Neural cell (in vitro differentiated cells): ENCODE data around the gene GRM5. TPM values are rescaled to one million over a fixed set of nuclear protein-coding genes. Genes with fewer than 3 reads are reported as not detected.

Source experiments
- H2AFZ ChIP-seq: fragments of 200-600, 300-800 bp; sonication (generic), shearing (Covaris generic); 2 replicates; pipeline ENCODE4 v1.6.0; 2014; ENCODE audit warnings: low read depth, mild to moderate bottlenecking, antibody characterized with exemption, low read length, moderate library complexity
- H3F3A ChIP-seq: fragments of 200-600 bp; shearing (Covaris generic); 2 replicates; pipeline ENCODE4 v1.6.1; 2016; ENCODE audit warnings: mild to moderate bottlenecking, moderate library complexity, mixed read lengths, antibody characterized with exemption, low read length; ENCODE audit not compliant: insufficient read depth, poor library complexity, severe bottlenecking
- H3K27ac ChIP-seq: fragments of 200-600, 300-800 bp; sonication (generic), shearing (Covaris generic); 2 replicates; pipeline ENCODE4 v1.5.1; 2014; ENCODE audit warnings: mild to moderate bottlenecking, low read length, moderate library complexity
- H3K27me3 ChIP-seq: fragments of 300-800, 200-600 bp; sonication (generic), shearing (Covaris generic); 2 replicates; pipeline ENCODE4 v1.6.0; 2014; ENCODE audit warnings: mild to moderate bottlenecking, low read depth, low read length, moderate library complexity; ENCODE audit not compliant: insufficient read depth
- H3K36me3 ChIP-seq: fragments of 300-800, 200-600 bp; sonication (generic), shearing (Covaris generic); 2 replicates; pipeline ENCODE4 v1.5.1; 2014; ENCODE audit warnings: mild to moderate bottlenecking, antibody characterized with exemption, low read length, moderate library complexity; ENCODE audit not compliant: insufficient read depth
- H3K4me2 ChIP-seq: fragments of 300-800, 200-600 bp; sonication (generic), shearing (Covaris generic); 2 replicates; pipeline ENCODE4 v1.6.0; 2014; ENCODE audit warnings: mild to moderate bottlenecking, low read length
- H3K4me3 ChIP-seq: fragments of 300-800, 200-600 bp; sonication (generic), shearing (Covaris generic); 2 replicates; pipeline ENCODE4 v1.5.1; 2014; ENCODE audit warnings: mild to moderate bottlenecking, low read length, moderate library complexity
- H3K79me2 ChIP-seq: fragments of 200-600 bp; shearing (Covaris generic); replicated peaks from 2 replicates; pipeline ENCODE4 v1.6.0; 2014; ENCODE audit warnings: mild to moderate bottlenecking, low read length, moderate library complexity; ENCODE audit not compliant: insufficient read depth
- H3K9ac ChIP-seq: fragments of 300-800, 200-600 bp; sonication (generic), shearing (Covaris generic); 2 replicates; pipeline ENCODE4 v1.6.1; 2016; ENCODE audit warnings: mild to moderate bottlenecking, low read length, mixed read lengths
- H3K9me2 ChIP-seq: fragments of 200-600 bp; shearing (Covaris generic); 2 replicates; pipeline ENCODE4 v1.6.1; 2016; ENCODE audit warnings: mild to moderate bottlenecking, low read length, mixed read lengths; ENCODE audit not compliant: insufficient read depth
- H3K9me3 ChIP-seq: fragments of 200-600, 300-800 bp; sonication (generic), shearing (Covaris generic); 2 replicates; pipeline ENCODE4 v1.6.1; 2016; ENCODE audit warnings: mild to moderate bottlenecking, mixed run types, low read length, moderate library complexity, mixed read lengths
- H4K20me1 ChIP-seq: fragments of 200-600 bp; shearing (Covaris generic); 2 replicates; pipeline ENCODE4 v1.6.1; 2016; ENCODE audit warnings: mild to moderate bottlenecking, mixed run types; ENCODE audit not compliant: insufficient read depth
- EP300 ChIP-seq: fragments of 450-650 bp; conservative IDR thresholded peaks from 2 replicates; pipeline ENCODE4 v1.6.1; 2014; ENCODE audit warnings: antibody characterized with exemption, mild to moderate bottlenecking, moderate library complexity; ENCODE audit not compliant: poor library complexity, severe bottlenecking
- EZH2 ChIP-seq: fragments of 200-600, 300-800 bp; shearing (Covaris generic), sonication (generic); IDR thresholded peaks from 2 replicates; pipeline ENCODE4 v1.6.1; 2014; ENCODE audit warnings: antibody characterized with exemption, low read length, borderline replicate concordance, mild to moderate bottlenecking; ENCODE audit not compliant: insufficient read depth, poor library complexity, severe bottlenecking
- MXI1 ChIP-seq: fragments of 450-650 bp; conservative IDR thresholded peaks from 2 replicates; pipeline ENCODE4 v1.6.1; 2014; ENCODE audit warnings: antibody characterized with exemption, mild to moderate bottlenecking; ENCODE audit not compliant: poor library complexity, severe bottlenecking
- POLR2AphosphoS5 ChIP-seq: IDR thresholded peaks from 2 replicates; pipeline ENCODE4 v1.6.1; 2012
- RAD21 ChIP-seq: fragments of 450-650 bp; conservative IDR thresholded peaks from 2 replicates; pipeline ENCODE4 v1.6.1; 2014; ENCODE audit warnings: antibody characterized with exemption, mild to moderate bottlenecking, moderate library complexity
- SMC3 ChIP-seq: fragments of 450-650 bp; conservative IDR thresholded peaks from 2 replicates; pipeline ENCODE4 v1.6.1; 2014; ENCODE audit warnings: antibody characterized with exemption, mild to moderate bottlenecking, moderate library complexity; ENCODE audit not compliant: poor library complexity
- TAF1 ChIP-seq: IDR thresholded peaks from 2 replicates; pipeline ENCODE4 v1.6.1; 2012; ENCODE audit warnings: low read depth
- polyA plus RNA-seq: library from polyadenylated mRNA; depleted of rRNA; stranded (reverse); fragments of >200 nt; gene quantifications from 2 replicates; pipeline ENCODE4 v1.2.3, GENCODE V29; 2014
- TF ChIP-seq, protein P1 (sequence below): IDR thresholded peaks from 2 replicates; pipeline ENCODE4 v1.6.1; 2012; ENCODE audit warnings: borderline replicate concordance
- TF ChIP-seq, protein P2 (sequence below): fragments of 450-650 bp; IDR thresholded peaks from 2 replicates; pipeline ENCODE4 v1.5.1; 2014; ENCODE audit warnings: antibody characterized with exemption, mild to moderate bottlenecking, moderate library complexity; ENCODE audit not compliant: poor library complexity, severe bottlenecking

The GRM5 gene
- polyA plus RNA-seq, 1 donor from 2014 or later, result 11.8 TPM

DNA sequence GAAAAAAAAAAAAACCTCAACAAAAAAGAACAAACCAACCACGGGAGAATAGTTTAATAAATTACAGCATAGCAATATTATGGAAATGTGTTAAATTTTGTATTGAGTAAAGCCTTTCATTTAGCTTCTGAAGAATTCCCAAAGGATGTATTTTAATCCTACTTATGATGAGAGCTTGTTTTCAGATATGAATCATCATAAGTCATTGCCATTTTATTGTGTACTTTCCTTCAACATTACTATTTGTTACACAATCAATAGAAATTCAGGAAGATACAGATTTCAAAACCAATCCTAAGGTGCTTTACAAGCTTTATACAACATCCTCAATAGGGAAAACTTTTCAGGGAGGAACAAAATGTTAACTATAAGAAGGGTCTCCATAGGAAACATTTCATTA lies 527.7 kb downstream of the GRM5 start:
- H3K27me3 ChIP-seq, result no peaks in the 10 kb centered on the region
- no peak overlapping the region for H3K4me2 ChIP-seq
- no peak overlapping the region for H3K4me3 ChIP-seq
- no peaks in the 10 kb centered on the region for H3K36me3 ChIP-seq
- TF ChIP-seq POLR2AphosphoS5 (no peak), EZH2 (no peak), TAF1 (no peak), SMC3 (no peak), MXI1 (no peak), EP300 (no peak), RAD21 (no peak)
- TF ChIP-seq, protein P1, sequence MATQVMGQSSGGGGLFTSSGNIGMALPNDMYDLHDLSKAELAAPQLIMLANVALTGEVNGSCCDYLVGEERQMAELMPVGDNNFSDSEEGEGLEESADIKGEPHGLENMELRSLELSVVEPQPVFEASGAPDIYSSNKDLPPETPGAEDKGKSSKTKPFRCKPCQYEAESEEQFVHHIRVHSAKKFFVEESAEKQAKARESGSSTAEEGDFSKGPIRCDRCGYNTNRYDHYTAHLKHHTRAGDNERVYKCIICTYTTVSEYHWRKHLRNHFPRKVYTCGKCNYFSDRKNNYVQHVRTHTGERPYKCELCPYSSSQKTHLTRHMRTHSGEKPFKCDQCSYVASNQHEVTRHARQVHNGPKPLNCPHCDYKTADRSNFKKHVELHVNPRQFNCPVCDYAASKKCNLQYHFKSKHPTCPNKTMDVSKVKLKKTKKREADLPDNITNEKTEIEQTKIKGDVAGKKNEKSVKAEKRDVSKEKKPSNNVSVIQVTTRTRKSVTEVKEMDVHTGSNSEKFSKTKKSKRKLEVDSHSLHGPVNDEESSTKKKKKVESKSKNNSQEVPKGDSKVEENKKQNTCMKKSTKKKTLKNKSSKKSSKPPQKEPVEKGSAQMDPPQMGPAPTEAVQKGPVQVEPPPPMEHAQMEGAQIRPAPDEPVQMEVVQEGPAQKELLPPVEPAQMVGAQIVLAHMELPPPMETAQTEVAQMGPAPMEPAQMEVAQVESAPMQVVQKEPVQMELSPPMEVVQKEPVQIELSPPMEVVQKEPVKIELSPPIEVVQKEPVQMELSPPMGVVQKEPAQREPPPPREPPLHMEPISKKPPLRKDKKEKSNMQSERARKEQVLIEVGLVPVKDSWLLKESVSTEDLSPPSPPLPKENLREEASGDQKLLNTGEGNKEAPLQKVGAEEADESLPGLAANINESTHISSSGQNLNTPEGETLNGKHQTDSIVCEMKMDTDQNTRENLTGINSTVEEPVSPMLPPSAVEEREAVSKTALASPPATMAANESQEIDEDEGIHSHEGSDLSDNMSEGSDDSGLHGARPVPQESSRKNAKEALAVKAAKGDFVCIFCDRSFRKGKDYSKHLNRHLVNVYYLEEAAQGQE, result no peak
- TF ChIP-seq, protein P2, sequence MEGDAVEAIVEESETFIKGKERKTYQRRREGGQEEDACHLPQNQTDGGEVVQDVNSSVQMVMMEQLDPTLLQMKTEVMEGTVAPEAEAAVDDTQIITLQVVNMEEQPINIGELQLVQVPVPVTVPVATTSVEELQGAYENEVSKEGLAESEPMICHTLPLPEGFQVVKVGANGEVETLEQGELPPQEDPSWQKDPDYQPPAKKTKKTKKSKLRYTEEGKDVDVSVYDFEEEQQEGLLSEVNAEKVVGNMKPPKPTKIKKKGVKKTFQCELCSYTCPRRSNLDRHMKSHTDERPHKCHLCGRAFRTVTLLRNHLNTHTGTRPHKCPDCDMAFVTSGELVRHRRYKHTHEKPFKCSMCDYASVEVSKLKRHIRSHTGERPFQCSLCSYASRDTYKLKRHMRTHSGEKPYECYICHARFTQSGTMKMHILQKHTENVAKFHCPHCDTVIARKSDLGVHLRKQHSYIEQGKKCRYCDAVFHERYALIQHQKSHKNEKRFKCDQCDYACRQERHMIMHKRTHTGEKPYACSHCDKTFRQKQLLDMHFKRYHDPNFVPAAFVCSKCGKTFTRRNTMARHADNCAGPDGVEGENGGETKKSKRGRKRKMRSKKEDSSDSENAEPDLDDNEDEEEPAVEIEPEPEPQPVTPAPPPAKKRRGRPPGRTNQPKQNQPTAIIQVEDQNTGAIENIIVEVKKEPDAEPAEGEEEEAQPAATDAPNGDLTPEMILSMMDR, result no peak
- H3K9ac ChIP-seq, result no peak overlapping the region
- no peaks in the 10 kb centered on the region for H3K79me2 ChIP-seq
- no peaks in the 10 kb centered on the region for H3K9me3 ChIP-seq
- H3K27ac ChIP-seq, result no peak overlapping the region
- H3F3A ChIP-seq, result no peaks in the 10 kb centered on the region
- no peak overlapping the region for H2AFZ ChIP-seq
- H3K9me2 ChIP-seq, result no peaks in the 10 kb centered on the region
- no peaks in the 10 kb centered on the region for H4K20me1 ChIP-seq

DNA sequence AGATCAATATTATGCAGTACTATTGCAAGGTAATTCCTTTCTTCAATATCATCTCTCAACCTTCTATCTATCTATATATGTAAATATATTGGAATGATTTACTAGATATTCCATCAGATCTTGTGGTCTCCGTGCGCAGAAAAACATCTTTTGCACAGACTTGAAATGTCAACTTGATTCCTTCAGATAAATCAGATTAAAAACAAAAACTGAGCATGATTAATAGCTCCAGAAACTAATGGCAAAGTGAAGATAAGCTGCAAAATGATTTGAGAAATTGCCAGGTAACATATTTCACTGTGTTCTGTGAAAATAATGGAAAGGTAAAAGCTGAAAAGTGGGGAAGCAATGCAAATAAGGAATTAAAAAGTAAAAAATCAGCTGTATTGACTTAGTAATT lies 528.2 kb downstream of the GRM5 start:
- H4K20me1 ChIP-seq, result no peaks in the 10 kb centered on the region
- H3K27me3 ChIP-seq, result no peaks in the 10 kb centered on the region
- H3K9me3 ChIP-seq, result no peaks in the 10 kb centered on the region
- no peak overlapping the region for H3K4me3 ChIP-seq
- H3K27ac ChIP-seq, result no peak overlapping the region
- H3K79me2 ChIP-seq, result no peaks in the 10 kb centered on the region
- H2AFZ ChIP-seq, result no peak overlapping the region
- H3K9me2 ChIP-seq, result no peaks in the 10 kb centered on the region
- H3K4me2 ChIP-seq, result no peak overlapping the region
- no peaks in the 10 kb centered on the region for H3K36me3 ChIP-seq
- no peak overlapping the region for H3K9ac ChIP-seq
- TF ChIP-seq TAF1 (no peak), SMC3 (no peak), EZH2 (no peak), MXI1 (no peak), RAD21 (no peak), EP300 (no peak), POLR2AphosphoS5 (no peak)
- TF ChIP-seq, protein P2, result no peak
- TF ChIP-seq, protein P1, result no peak
- no peaks in the 10 kb centered on the region for H3F3A ChIP-seq
